Upper lobe of left lung (tissue), 4 donors: ENCODE results near the gene HLA-DOA.
A peak's percentile ranks its signal among the peaks of the same experiment; 100 is the strongest.

Experiments
- CTCF ChIP-seq, 6 experiments: fragments of 450-650 bp in 4 of 6; fragments of 200-600 bp in 2 of 6; sonication (generic) in 2 of 6; IDR thresholded peaks; one replicate each; pipeline ENCODE4 v1.5.1; 2016 to 2019; ENCODE audit warnings: antibody characterized with exemption in 6 of 6
- POLR2AphosphoS5 ChIP-seq, 2 donors: sonication (generic); formaldehyde crosslinking; IDR thresholded peaks; one replicate each; pipeline ENCODE4 v1.5.1; 2017; ENCODE audit warnings: antibody characterized with exemption in 2 of 2

DNA sequence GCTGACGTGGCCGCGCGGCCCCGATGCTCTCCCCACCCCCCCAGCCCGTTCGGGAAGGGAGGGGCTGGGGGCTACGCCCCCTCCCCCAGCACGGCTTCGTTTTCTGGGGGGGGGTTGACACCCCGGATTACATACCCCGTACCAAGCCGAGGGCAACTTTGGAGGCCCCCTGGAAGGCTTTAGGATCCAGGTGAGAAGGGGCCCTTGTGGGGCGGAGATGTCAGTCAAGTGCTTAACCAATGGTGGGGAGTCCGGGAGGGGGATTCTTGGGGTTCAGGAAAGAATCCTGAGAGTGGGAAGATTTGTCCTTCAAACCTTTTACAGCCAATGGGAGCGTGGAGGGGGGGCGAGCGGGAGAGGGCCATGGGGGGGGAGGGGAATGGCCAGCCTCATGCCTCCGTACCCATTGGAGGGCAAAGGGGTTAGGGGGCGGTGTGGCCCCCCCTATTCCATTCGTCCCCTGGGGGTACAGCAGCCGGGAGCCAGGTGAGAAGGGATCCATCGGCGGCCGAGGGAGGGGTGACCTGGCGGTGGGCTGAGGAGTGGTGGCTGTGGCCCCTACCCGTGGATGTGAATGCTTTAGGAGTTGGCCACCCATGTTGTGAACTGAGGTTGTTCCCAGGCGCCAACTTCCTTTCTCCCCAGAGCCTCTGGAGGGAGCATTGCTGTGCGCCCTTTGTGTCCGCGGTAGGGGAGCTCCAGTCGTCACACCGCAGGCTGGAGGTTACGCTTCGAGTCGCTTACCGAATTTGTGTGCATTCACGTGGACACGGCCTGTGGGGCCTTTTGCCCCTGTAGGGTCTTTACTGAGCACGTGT, 40.3 kb downstream of the HLA-DOA start:
- peak in 1 of 2 donors; percentile 4 for TF ChIP-seq POLR2AphosphoS5 (IDR thresholded peaks at IDR 0.05)
- TF ChIP-seq CTCF (IDR thresholded peaks at IDR 0.05), result peak in 2 of 6 experiments; percentile 13 to 31
